Measurements from ENCODE around the gene RAI1. TPM values are rescaled to one million over a fixed set of nuclear protein-coding genes. Genes with fewer than 3 reads are reported as not detected.

Gene RAI1
- total and polyA plus RNA-seq, 10 of the 15 experiments (the other 5 are each of a cell fraction or from before 2014, with no cell fraction given): 0.66 to 37.7 (median 6.0) TPM

GRCh38 chr17:17770632-17771044, 89.4 kb downstream of the RAI1 start:
- RAD21 ChIA-PET (ENCODE audit: unreplicated experiment): no interaction called here
- ATAC-seq (no peak), FAIRE-seq (no peak), DNase-seq (ENCODE audit: low read depth, low spot score) (no peak)
- in situ Hi-C loops (cut with MboI): no loop called here
- H3K4me1 ChIP-seq (ENCODE audit: control insufficient read depth, insufficient read depth, low read length): peaks cover 16% of the 10 kb centered on the region
- no peak overlapping the region for H3K27ac ChIP-seq (ENCODE audit: control insufficient read depth, insufficient read depth)
- H3K9ac ChIP-seq (ENCODE audit: control insufficient read depth, insufficient read depth, low read length): no peak overlapping the region
- WGBS (ENCODE audit: insufficient coverage, insufficient replicate concordance, low lambda C conversion rate, missing lambda C conversion rate): 98% methylated on average over 6 of the region's 13 CpGs
- no peaks in the 10 kb centered on the region for H3K27me3 ChIP-seq (replicated peaks in 1 of 2; ENCODE audit: control insufficient read depth in 2 of 2, insufficient read depth in 2 of 2, low read length in 1 of 2)
- BruUV-seq (replicated peaks): no TSS peak
- peaks cover 0 to 6% of the 10 kb centered on the region in 2 experiments; a peak in 2 of 4 replicates for H3K36me3 ChIP-seq (ENCODE audit: control insufficient read depth in 2 of 2, insufficient read depth in 2 of 2, low read length in 1 of 2)
- intact Hi-C loops (cut with micrococcal nuclease; ENCODE audit: unreplicated experiment): no loop called here
- no peak overlapping the region for H3K4me3 ChIP-seq
- CTCF ChIA-PET: no interaction called here
- no peaks in the 10 kb centered on the region; the same call in 1 of the 2 replicates for H4K20me1 ChIP-seq (ENCODE audit: control insufficient read depth, insufficient read depth)
- SMC1A ChIA-PET (ENCODE audit: uncharacterized antibody, unreplicated experiment): no interaction called here
- POLR2A ChIA-PET: no interaction called here
- H3K9me3 ChIP-seq (replicated peaks; ENCODE audit: control insufficient read depth, insufficient read depth, low read length): no peaks in the 10 kb centered on the region
- H3K4me2 ChIP-seq (ENCODE audit: control insufficient read depth, insufficient read depth): no peak overlapping the region
- no peak overlapping the region for H2AFZ ChIP-seq (ENCODE audit: control insufficient read depth, low read depth, low read length)
- no peaks in the 10 kb centered on the region; the same call in none of the 2 replicates for H3K79me2 ChIP-seq (ENCODE audit: control insufficient read depth, insufficient read depth, low read length)
- TF ChIP-seq POLR2A (IDR thresholded peaks at IDR 0.05; ENCODE audit: low read depth, low read length) (no peak), HCFC1 (IDR thresholded peaks at IDR 0.05; ENCODE audit: low read length) (no peak), NR2C2 (IDR thresholded peaks at IDR 0.05; ENCODE audit: borderline replicate concordance, control insufficient read depth, insufficient read length, low read depth) (no peak), NFYA (IDR thresholded peaks at IDR 0.05; ENCODE audit: borderline replicate concordance, low read depth, low read length) (no peak), ETV6 (conservative IDR thresholded peaks at IDR 0.05 in 1 of 2, IDR thresholded peaks at IDR 0.05 in 1 of 2; ENCODE audit: borderline replicate concordance in 1 of 2, low read depth in 1 of 2) (no peak), NRF1 (conservative IDR thresholded peaks at IDR 0.05; ENCODE audit: low read depth, low read length) (no peak), SKIL (IDR thresholded peaks at IDR 0.05; ENCODE audit: low read depth, poor library complexity, severe bottlenecking) (no peak), BACH1 (IDR thresholded peaks at IDR 0.05; ENCODE audit: borderline replicate concordance) (no peak), CREM (IDR thresholded peaks at IDR 0.05; ENCODE audit: low read depth) (no peak), CUX1 (IDR thresholded peaks at IDR 0.05; ENCODE audit: insufficient replicate concordance, low read depth, low read length) (no peak)
- TF ChIP-seq, protein P1, sequence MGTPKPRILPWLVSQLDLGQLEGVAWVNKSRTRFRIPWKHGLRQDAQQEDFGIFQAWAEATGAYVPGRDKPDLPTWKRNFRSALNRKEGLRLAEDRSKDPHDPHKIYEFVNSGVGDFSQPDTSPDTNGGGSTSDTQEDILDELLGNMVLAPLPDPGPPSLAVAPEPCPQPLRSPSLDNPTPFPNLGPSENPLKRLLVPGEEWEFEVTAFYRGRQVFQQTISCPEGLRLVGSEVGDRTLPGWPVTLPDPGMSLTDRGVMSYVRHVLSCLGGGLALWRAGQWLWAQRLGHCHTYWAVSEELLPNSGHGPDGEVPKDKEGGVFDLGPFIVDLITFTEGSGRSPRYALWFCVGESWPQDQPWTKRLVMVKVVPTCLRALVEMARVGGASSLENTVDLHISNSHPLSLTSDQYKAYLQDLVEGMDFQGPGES (IDR thresholded peaks at IDR 0.05): no peak
- TF ChIP-seq, protein P2, sequence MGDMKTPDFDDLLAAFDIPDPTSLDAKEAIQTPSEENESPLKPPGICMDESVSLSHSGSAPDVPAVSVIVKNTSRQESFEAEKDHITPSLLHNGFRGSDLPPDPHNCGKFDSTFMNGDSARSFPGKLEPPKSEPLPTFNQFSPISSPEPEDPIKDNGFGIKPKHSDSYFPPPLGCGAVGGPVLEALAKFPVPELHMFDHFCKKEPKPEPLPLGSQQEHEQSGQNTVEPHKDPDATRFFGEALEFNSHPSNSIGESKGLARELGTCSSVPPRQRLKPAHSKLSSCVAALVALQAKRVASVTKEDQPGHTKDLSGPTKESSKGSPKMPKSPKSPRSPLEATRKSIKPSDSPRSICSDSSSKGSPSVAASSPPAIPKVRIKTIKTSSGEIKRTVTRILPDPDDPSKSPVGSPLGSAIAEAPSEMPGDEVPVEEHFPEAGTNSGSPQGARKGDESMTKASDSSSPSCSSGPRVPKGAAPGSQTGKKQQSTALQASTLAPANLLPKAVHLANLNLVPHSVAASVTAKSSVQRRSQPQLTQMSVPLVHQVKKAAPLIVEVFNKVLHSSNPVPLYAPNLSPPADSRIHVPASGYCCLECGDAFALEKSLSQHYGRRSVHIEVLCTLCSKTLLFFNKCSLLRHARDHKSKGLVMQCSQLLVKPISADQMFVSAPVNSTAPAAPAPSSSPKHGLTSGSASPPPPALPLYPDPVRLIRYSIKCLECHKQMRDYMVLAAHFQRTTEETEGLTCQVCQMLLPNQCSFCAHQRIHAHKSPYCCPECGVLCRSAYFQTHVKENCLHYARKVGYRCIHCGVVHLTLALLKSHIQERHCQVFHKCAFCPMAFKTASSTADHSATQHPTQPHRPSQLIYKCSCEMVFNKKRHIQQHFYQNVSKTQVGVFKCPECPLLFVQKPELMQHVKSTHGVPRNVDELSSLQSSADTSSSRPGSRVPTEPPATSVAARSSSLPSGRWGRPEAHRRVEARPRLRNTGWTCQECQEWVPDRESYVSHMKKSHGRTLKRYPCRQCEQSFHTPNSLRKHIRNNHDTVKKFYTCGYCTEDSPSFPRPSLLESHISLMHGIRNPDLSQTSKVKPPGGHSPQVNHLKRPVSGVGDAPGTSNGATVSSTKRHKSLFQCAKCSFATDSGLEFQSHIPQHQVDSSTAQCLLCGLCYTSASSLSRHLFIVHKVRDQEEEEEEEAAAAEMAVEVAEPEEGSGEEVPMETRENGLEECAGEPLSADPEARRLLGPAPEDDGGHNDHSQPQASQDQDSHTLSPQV (IDR thresholded peaks at IDR 0.05): no peak
